ENCODE data around the gene LCOR.
"Not testable (repeated sequence)": the region's sequence is repeated elsewhere in the genome, so short reads cannot be mapped to it uniquely, and the experiment has no call there.

LCOR gene

GRCh38 chr10:96918214-96919002 is 86.3 kb downstream of the LCOR start:
- H3K9ac ChIP-seq (ENCODE audit: low read length): no peak overlapping the region
- no peaks in the 10 kb centered on the region for H3K4me1 ChIP-seq (ENCODE audit: control insufficient read depth, insufficient read depth, low read length)

GRCh38 chr10:96919785-96920430 is 87.8 kb downstream of the LCOR start:
- no peaks in the 10 kb centered on the region for H3K4me1 ChIP-seq (ENCODE audit: control insufficient read depth, insufficient read depth, low read length)
- H3K4me3 ChIP-seq (ENCODE audit: low read length): no peak overlapping the region
- no peaks in the 10 kb centered on the region for H3K9me3 ChIP-seq (ENCODE audit: control insufficient read depth, low read length)
- no peak for DNase-seq (ENCODE audit: low read depth)
- H3K36me3 ChIP-seq (ENCODE audit: control insufficient read depth, insufficient read depth, low read length, severe bottlenecking): peaks cover 9% of the 10 kb centered on the region
- no peak overlapping the region for H3K9ac ChIP-seq (ENCODE audit: low read length)
- H3K27me3 ChIP-seq (replicated peaks; ENCODE audit: control insufficient read depth, insufficient read depth, low read length): no peaks in the 10 kb centered on the region

More at GRCh38 chr10:96918214-96919002, 86.3 kb downstream of the LCOR start:
- Histone ChIP-seq H3K27me3 (replicated peaks; ENCODE audit: control insufficient read depth, insufficient read depth, low read length) (no peaks in the 10 kb centered on the region), H3K9me3 (ENCODE audit: control insufficient read depth, low read length) (no peaks in the 10 kb centered on the region), H3K4me3 (ENCODE audit: low read length) (no peak overlapping the region), H3K36me3 (ENCODE audit: control insufficient read depth, insufficient read depth, low read length, severe bottlenecking) (peaks cover 20% of the 10 kb centered on the region)
- no peak for DNase-seq (ENCODE audit: low read depth)

GRCh38 chr10:96921655-96922054 is 89.6 kb downstream of the LCOR start:
- H3K36me3 ChIP-seq (ENCODE audit: control insufficient read depth, insufficient read depth, low read length, severe bottlenecking): peaks cover 3% of the 10 kb centered on the region
- no peaks in the 10 kb centered on the region for H3K4me1 ChIP-seq (ENCODE audit: control insufficient read depth, insufficient read depth, low read length)
- H3K9ac ChIP-seq (ENCODE audit: low read length): no peak overlapping the region
- H3K4me3 ChIP-seq (ENCODE audit: low read length): no peak overlapping the region
- no peak for DNase-seq (ENCODE audit: low read depth)
- H3K27me3 ChIP-seq (replicated peaks; ENCODE audit: control insufficient read depth, insufficient read depth, low read length): no peaks in the 10 kb centered on the region
- H3K9me3 ChIP-seq (ENCODE audit: control insufficient read depth, low read length): no peaks in the 10 kb centered on the region

GRCh38 chr10:96922978-96923948 is 91.2 kb downstream of the LCOR start:
- Histone ChIP-seq H3K4me1 (ENCODE audit: control insufficient read depth, insufficient read depth, low read length) (no peaks in the 10 kb centered on the region), H3K4me3 (ENCODE audit: low read length) (no peak overlapping the region), H3K9me3 (ENCODE audit: control insufficient read depth, low read length) (no peaks in the 10 kb centered on the region), H3K9ac (ENCODE audit: low read length) (no peak overlapping the region), H3K27me3 (replicated peaks; ENCODE audit: control insufficient read depth, insufficient read depth, low read length) (no peaks in the 10 kb centered on the region), H3K36me3 (ENCODE audit: control insufficient read depth, insufficient read depth, low read length, severe bottlenecking) (peaks cover 8% of the 10 kb centered on the region)
- DNase-seq (ENCODE audit: low read depth): no peak

GRCh38 chr10:96924861-96925260 is 92.8 kb downstream of the LCOR start:
- Histone ChIP-seq H3K36me3 (ENCODE audit: control insufficient read depth, insufficient read depth, low read length, severe bottlenecking) (peaks cover 16% of the 10 kb centered on the region), H3K4me1 (ENCODE audit: control insufficient read depth, insufficient read depth, low read length) (no peaks in the 10 kb centered on the region), H3K27me3 (replicated peaks; ENCODE audit: control insufficient read depth, insufficient read depth, low read length) (no peaks in the 10 kb centered on the region), H3K4me3 (ENCODE audit: low read length) (no peak overlapping the region), H3K9ac (ENCODE audit: low read length) (no peak overlapping the region), H3K9me3 (ENCODE audit: control insufficient read depth, low read length) (no peaks in the 10 kb centered on the region)
- no peak for DNase-seq (ENCODE audit: low read depth)

GRCh38 chr10:96930469-96930868 is 98.4 kb downstream of the LCOR start:
- Histone ChIP-seq H3K9ac (ENCODE audit: low read length) (no peak overlapping the region), H3K4me1 (ENCODE audit: control insufficient read depth, insufficient read depth, low read length) (no peaks in the 10 kb centered on the region), H3K36me3 (ENCODE audit: control insufficient read depth, insufficient read depth, low read length, severe bottlenecking) (peaks cover 20% of the 10 kb centered on the region), H3K9me3 (ENCODE audit: control insufficient read depth, low read length) (no peaks in the 10 kb centered on the region), H3K4me3 (ENCODE audit: low read length) (no peak overlapping the region), H3K27me3 (replicated peaks; ENCODE audit: control insufficient read depth, insufficient read depth, low read length) (no peaks in the 10 kb centered on the region)
- DNase-seq (ENCODE audit: low read depth): no peak

- Histone ChIP-seq H3K9me3 (ENCODE audit: control insufficient read depth, low read length) (no peaks in the 10 kb centered on the region), H3K9ac (ENCODE audit: low read length) (no peak overlapping the region), H3K4me1 (ENCODE audit: control insufficient read depth, insufficient read depth, low read length) (no peaks in the 10 kb centered on the region), H3K4me3 (ENCODE audit: low read length) (no peak overlapping the region), H3K27me3 (replicated peaks; ENCODE audit: control insufficient read depth, insufficient read depth, low read length) (no peaks in the 10 kb centered on the region), H3K36me3 (ENCODE audit: control insufficient read depth, insufficient read depth, low read length, severe bottlenecking) (peaks cover 15% of the 10 kb centered on the region)
- DNase-seq (ENCODE audit: low read depth): no peak
These were observed 103.0 kb downstream of the LCOR start for GRCh38 chr10:96935148-96935547.

GRCh38 chr10:96935810-96936209 is 103.7 kb downstream of the LCOR start:
- H3K9me3 ChIP-seq (ENCODE audit: control insufficient read depth, low read length): no peaks in the 10 kb centered on the region
- H3K36me3 ChIP-seq (ENCODE audit: control insufficient read depth, insufficient read depth, low read length, severe bottlenecking): peaks cover 15% of the 10 kb centered on the region
- no peaks in the 10 kb centered on the region for H3K4me1 ChIP-seq (ENCODE audit: control insufficient read depth, insufficient read depth, low read length)
- no peak for DNase-seq (ENCODE audit: low read depth)
- H3K9ac ChIP-seq (ENCODE audit: low read length): no peak overlapping the region
- no peak overlapping the region for H3K4me3 ChIP-seq (ENCODE audit: low read length)
- H3K27me3 ChIP-seq (replicated peaks; ENCODE audit: control insufficient read depth, insufficient read depth, low read length): no peaks in the 10 kb centered on the region

- H3K9ac ChIP-seq (ENCODE audit: low read length); H3K4me1 ChIP-seq (ENCODE audit: control insufficient read depth, insufficient read depth, low read length); H3K4me3 ChIP-seq (ENCODE audit: low read length); H3K9me3 ChIP-seq (ENCODE audit: control insufficient read depth, low read length); H3K27me3 ChIP-seq (replicated peaks; ENCODE audit: control insufficient read depth, insufficient read depth, low read length); H3K36me3 ChIP-seq (ENCODE audit: control insufficient read depth, insufficient read depth, low read length, severe bottlenecking); DNase-seq (ENCODE audit: low read depth): not testable (repeated sequence)
These were observed 111.1 kb downstream of the LCOR start for GRCh38 chr10:96943161-96943560.

GRCh38 chr10:96947036-96947435 is 114.9 kb downstream of the LCOR start:
- DNase-seq (ENCODE audit: low read depth): no peak
- H3K27me3 ChIP-seq (replicated peaks; ENCODE audit: control insufficient read depth, insufficient read depth, low read length): no peaks in the 10 kb centered on the region
- H3K4me3 ChIP-seq (ENCODE audit: low read length): no peak overlapping the region
- H3K9me3 ChIP-seq (ENCODE audit: control insufficient read depth, low read length): no peaks in the 10 kb centered on the region
- H3K9ac ChIP-seq (ENCODE audit: low read length): no peak overlapping the region
- H3K4me1 ChIP-seq (ENCODE audit: control insufficient read depth, insufficient read depth, low read length): no peaks in the 10 kb centered on the region
- H3K36me3 ChIP-seq (ENCODE audit: control insufficient read depth, insufficient read depth, low read length, severe bottlenecking): peaks cover 24% of the 10 kb centered on the region
